ENCODE results near the gene GALNT10. TPM values are rescaled to one million over a fixed set of nuclear protein-coding genes. Genes with fewer than 3 reads are reported as not detected.

GALNT10 gene
- total and polyA plus RNA-seq, 2 of the 8 experiments (the other 6 are each of a cell fraction or from before 2014, with no cell fraction given), result 4.6 to 15.5 TPM

GRCh38 chr5:154242964-154243376 lies 52.4 kb downstream of the GALNT10 start (continued):
- TF ChIP-seq CHD7 (IDR thresholded peaks at IDR 0.05; ENCODE audit: insufficient replicate concordance, low read length) (no peak), MAX (IDR thresholded peaks at IDR 0.05) (no peak), JUND (IDR thresholded peaks at IDR 0.05; ENCODE audit: low read length) (no peak), CEBPB (IDR thresholded peaks at IDR 0.05; ENCODE audit: low read depth, low read length) (no peak), EP300 (IDR thresholded peaks at IDR 0.05; ENCODE audit: borderline replicate concordance in 1 of 2, low read depth in 2 of 2, low read length in 2 of 2) (no peak)
